SU-DHL-6 (cell line): ENCODE measurements around the gene SPHKAP.

Source experiments
- EZH2phosphoT487 ChIP-seq: fragments of 200-600 bp; sonication (generic), shearing (Covaris generic); conservative IDR thresholded peaks from 2 replicates; pipeline ENCODE4 v1.6.1; 2018; ENCODE audit warnings: mild to moderate bottlenecking, antibody characterized with exemption, low read length, moderate library complexity, mixed read lengths
- TF ChIP-seq, protein P1 (sequence below): fragments of 200-600 bp; sonication (generic); IDR thresholded peaks from one replicate; pipeline ENCODE4 v1.5.1; 2017; ENCODE audit warnings: antibody characterized with exemption, mild to moderate bottlenecking, low read length, moderate library complexity; ENCODE audit not compliant: insufficient read depth, poor library complexity, severe bottlenecking

DNA sequence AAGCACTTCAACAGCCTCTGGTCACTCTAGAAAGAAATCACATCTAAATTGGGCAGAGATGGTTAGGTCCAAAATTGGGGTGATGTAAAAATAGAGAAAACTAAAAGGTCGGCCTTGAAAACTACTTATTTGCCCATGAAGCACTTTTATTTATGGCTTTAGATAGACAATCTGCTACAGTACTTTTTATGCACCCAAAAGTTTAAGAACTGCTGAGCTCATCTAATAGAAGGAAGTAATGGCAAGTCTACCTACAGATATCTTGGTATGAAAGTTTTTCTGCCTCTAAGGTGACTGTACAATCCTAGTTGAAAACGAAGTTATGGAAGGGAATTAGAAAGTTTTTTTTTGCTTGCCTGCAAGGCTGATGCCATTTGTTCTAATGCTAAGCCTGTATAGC, 46.2 kb downstream of the SPHKAP start:
- TF ChIP-seq, protein P1, sequence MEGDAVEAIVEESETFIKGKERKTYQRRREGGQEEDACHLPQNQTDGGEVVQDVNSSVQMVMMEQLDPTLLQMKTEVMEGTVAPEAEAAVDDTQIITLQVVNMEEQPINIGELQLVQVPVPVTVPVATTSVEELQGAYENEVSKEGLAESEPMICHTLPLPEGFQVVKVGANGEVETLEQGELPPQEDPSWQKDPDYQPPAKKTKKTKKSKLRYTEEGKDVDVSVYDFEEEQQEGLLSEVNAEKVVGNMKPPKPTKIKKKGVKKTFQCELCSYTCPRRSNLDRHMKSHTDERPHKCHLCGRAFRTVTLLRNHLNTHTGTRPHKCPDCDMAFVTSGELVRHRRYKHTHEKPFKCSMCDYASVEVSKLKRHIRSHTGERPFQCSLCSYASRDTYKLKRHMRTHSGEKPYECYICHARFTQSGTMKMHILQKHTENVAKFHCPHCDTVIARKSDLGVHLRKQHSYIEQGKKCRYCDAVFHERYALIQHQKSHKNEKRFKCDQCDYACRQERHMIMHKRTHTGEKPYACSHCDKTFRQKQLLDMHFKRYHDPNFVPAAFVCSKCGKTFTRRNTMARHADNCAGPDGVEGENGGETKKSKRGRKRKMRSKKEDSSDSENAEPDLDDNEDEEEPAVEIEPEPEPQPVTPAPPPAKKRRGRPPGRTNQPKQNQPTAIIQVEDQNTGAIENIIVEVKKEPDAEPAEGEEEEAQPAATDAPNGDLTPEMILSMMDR: no peak
- TF ChIP-seq EZH2phosphoT487: no peak
